ENCODE results near the gene PON2.

DNA sequence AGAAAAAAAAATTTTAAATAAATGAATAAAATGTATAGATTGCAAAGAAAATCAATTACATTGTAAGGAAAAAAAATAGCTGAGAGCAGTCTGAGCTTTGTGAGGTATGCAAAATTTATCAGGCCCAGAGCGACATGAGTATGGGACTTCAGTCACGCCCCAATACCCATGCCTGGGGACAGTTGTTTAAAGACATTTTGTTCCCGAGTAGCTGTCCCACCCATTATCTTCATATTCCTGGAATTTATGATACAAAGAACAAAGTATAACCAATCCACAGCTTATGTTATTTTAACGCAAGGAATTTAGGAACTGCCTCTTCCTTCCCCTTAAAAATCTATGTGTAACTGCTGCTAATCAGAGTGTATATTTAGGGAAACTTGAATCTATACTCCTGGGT is 1.6 kb upstream of the PON2 start:
- TF ChIP-seq, protein P1, sequence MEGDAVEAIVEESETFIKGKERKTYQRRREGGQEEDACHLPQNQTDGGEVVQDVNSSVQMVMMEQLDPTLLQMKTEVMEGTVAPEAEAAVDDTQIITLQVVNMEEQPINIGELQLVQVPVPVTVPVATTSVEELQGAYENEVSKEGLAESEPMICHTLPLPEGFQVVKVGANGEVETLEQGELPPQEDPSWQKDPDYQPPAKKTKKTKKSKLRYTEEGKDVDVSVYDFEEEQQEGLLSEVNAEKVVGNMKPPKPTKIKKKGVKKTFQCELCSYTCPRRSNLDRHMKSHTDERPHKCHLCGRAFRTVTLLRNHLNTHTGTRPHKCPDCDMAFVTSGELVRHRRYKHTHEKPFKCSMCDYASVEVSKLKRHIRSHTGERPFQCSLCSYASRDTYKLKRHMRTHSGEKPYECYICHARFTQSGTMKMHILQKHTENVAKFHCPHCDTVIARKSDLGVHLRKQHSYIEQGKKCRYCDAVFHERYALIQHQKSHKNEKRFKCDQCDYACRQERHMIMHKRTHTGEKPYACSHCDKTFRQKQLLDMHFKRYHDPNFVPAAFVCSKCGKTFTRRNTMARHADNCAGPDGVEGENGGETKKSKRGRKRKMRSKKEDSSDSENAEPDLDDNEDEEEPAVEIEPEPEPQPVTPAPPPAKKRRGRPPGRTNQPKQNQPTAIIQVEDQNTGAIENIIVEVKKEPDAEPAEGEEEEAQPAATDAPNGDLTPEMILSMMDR (IDR thresholded peaks at IDR 0.05; ENCODE audit: control extremely low read depth in 1 of 3, insufficient read depth in 1 of 3, low read depth in 1 of 3, low read length in 3 of 3) = no peak
- TF ChIP-seq, protein P2, sequence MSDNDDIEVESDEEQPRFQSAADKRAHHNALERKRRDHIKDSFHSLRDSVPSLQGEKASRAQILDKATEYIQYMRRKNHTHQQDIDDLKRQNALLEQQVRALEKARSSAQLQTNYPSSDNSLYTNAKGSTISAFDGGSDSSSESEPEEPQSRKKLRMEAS (IDR thresholded peaks at IDR 0.05) = no peak
- TF ChIP-seq FOSL1 (IDR thresholded peaks at IDR 0.05; ENCODE audit: insufficient read depth, low read depth, low read length) (no peak), POLR2A (IDR thresholded peaks at IDR 0.05; ENCODE audit: control extremely low read depth in 1 of 2, low read depth in 2 of 2, low read length in 2 of 2) (no peak), CBX5 (IDR thresholded peaks at IDR 0.05; ENCODE audit: low read depth, low read length) (no peak), EZH2 (IDR thresholded peaks at IDR 0.05; ENCODE audit: low read depth, low read length, severe bottlenecking) (no peak), EP300 (IDR thresholded peaks at IDR 0.05; ENCODE audit: borderline replicate concordance in 1 of 2, low read depth in 2 of 2, low read length in 2 of 2) (no peak), TAF7 (optimal IDR thresholded peaks at IDR 0.05; ENCODE audit: borderline replicate concordance, low read depth, low read length) (no peak), POLR2AphosphoS5 (IDR thresholded peaks at IDR 0.05; ENCODE audit: low read depth, low read length) (no peak), HDAC6 (IDR thresholded peaks at IDR 0.05; ENCODE audit: low read depth, low read length) (no peak), TAF1 (IDR thresholded peaks at IDR 0.05; ENCODE audit: low read depth, low read length) (no peak), JUN (IDR thresholded peaks at IDR 0.05; ENCODE audit: low read depth, low read length) (no peak), JUND (IDR thresholded peaks at IDR 0.05; ENCODE audit: low read length) (no peak)
